Breast epithelium (tissue), 3 donors: ENCODE data around the gene NMU.

Experiments used
- POLR2AphosphoS5 ChIP-seq, 3 donors: sonication (generic); formaldehyde crosslinking; IDR thresholded peaks; one replicate each; pipeline ENCODE4 v1.6.1; 2017; ENCODE audit warnings: antibody characterized with exemption in 3 of 3
- TF ChIP-seq, protein P1 (sequence below), 3 donors: fragments of 450-650 bp; IDR thresholded peaks; one replicate each; pipeline ENCODE4 v1.5.1; 2016 to 2017; ENCODE audit warnings: antibody characterized with exemption in 3 of 3, mild to moderate bottlenecking in 3 of 3, moderate library complexity in 3 of 3

DNA sequence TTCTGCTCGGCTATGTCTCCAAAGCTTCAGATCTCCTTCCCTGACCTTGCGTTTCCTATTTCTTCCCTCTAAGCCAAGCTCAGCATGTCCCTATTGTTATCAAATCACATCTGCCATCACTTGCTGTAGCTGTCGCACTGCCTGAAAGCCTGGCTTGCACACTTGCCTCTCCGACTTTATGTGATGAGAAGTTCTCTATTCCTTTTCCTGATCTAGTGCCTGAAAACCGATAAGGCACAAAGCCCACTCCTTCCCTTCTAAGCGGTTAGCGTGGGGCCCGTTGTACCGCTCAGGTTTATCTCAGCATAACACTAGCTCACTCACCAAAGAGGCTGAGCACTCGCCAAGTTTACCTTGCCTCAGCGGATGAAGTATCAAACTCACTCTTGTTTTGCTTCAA is 816 bp downstream of the NMU start:
- TF ChIP-seq, protein P1, sequence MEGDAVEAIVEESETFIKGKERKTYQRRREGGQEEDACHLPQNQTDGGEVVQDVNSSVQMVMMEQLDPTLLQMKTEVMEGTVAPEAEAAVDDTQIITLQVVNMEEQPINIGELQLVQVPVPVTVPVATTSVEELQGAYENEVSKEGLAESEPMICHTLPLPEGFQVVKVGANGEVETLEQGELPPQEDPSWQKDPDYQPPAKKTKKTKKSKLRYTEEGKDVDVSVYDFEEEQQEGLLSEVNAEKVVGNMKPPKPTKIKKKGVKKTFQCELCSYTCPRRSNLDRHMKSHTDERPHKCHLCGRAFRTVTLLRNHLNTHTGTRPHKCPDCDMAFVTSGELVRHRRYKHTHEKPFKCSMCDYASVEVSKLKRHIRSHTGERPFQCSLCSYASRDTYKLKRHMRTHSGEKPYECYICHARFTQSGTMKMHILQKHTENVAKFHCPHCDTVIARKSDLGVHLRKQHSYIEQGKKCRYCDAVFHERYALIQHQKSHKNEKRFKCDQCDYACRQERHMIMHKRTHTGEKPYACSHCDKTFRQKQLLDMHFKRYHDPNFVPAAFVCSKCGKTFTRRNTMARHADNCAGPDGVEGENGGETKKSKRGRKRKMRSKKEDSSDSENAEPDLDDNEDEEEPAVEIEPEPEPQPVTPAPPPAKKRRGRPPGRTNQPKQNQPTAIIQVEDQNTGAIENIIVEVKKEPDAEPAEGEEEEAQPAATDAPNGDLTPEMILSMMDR (IDR thresholded peaks at IDR 0.05), result no peak
- no peak for TF ChIP-seq POLR2AphosphoS5 (IDR thresholded peaks at IDR 0.05)
